H1 (cell line): ENCODE data around the gene POLE.

ENCODE experiments used
- CBX5 ChIP-seq: fragments of 300-800, 300-1000 bp; sonication (generic); IDR thresholded peaks from 2 replicates; pipeline ENCODE4 v1.7.1; 2016; ENCODE audit warnings: antibody characterized with exemption, low read length, low read depth
- CEBPB ChIP-seq: IDR thresholded peaks from 2 replicates; pipeline ENCODE4 v1.6.1; 2012; ENCODE audit warnings: low read depth, low read length
- CTCF ChIP-seq, 3 experiments: IDR thresholded peaks; 1 replicate in 2 of 3; 2 replicates in 1 of 3; pipeline versions ENCODE4 v1.5.1 to v1.6.1; 2011; ENCODE audit warnings: low read length in 3 of 3, mild to moderate bottlenecking in 3 of 3, inconsistent platforms in 2 of 3, low read depth in 1 of 3, moderate library complexity in 1 of 3; ENCODE audit not compliant: insufficient read depth in 1 of 3; ENCODE audit errors: control extremely low read depth in 1 of 3
- GTF2F1 ChIP-seq: IDR thresholded peaks from 2 replicates; pipeline ENCODE4 v1.6.1; 2012; ENCODE audit warnings: low read depth, low read length, improper control_type of control experiment, borderline replicate concordance
- JUND ChIP-seq: IDR thresholded peaks from 2 replicates; pipeline ENCODE4 v1.6.1; 2011; ENCODE audit warnings: mild to moderate bottlenecking, improper control_type of control experiment, low read length
- KDM5A ChIP-seq: fragments of 200-600 bp; IDR thresholded peaks from 2 replicates; pipeline ENCODE4 v1.7.1; 2012; ENCODE audit warnings: mild to moderate bottlenecking, low read length, inconsistent platforms, mixed read lengths
- POLR2A ChIP-seq, 2 experiments: IDR thresholded peaks; 1 replicate in 1 of 2; 2 replicates in 1 of 2; pipeline ENCODE4 v1.6.1; 2011; ENCODE audit warnings: low read depth in 2 of 2, low read length in 2 of 2, mild to moderate bottlenecking in 2 of 2; ENCODE audit errors: control extremely low read depth in 1 of 2
- SIN3A ChIP-seq, 2 experiments: IDR thresholded peaks in 1 of 2; conservative IDR thresholded peaks in 1 of 2; 2 replicates each; pipeline ENCODE4 v1.6.1; 2011 to 2012; ENCODE audit warnings: low read length in 2 of 2, improper control_type of control experiment in 1 of 2, low read depth in 1 of 2, mild to moderate bottlenecking in 1 of 2
- SP1 ChIP-seq: IDR thresholded peaks from 2 replicates; pipeline ENCODE4 v1.6.1; 2011; ENCODE audit warnings: low read depth, low read length
- TAF1 ChIP-seq: IDR thresholded peaks from 2 replicates; pipeline ENCODE4 v1.6.1; 2011; ENCODE audit warnings: mild to moderate bottlenecking, low read depth, low read length
- TAF7 ChIP-seq: optimal IDR thresholded peaks from 2 replicates; pipeline ENCODE3; 2011; ENCODE audit warnings: low read depth, mild to moderate bottlenecking, inconsistent platforms, low read length, moderate library complexity, borderline replicate concordance
- YY1 ChIP-seq: IDR thresholded peaks from 2 replicates; pipeline ENCODE4 v1.6.1; 2011; ENCODE audit warnings: low read depth, mild to moderate bottlenecking, low read length
- ZNF274 ChIP-seq: IDR thresholded peaks from 2 replicates; pipeline ENCODE4 v1.7.0; 2012; ENCODE audit warnings: low read length, borderline replicate concordance; ENCODE audit errors: extremely low read depth
- TF ChIP-seq, protein P1 (sequence below): IDR thresholded peaks from 2 replicates; pipeline ENCODE4 v1.6.1; 2012; ENCODE audit warnings: inconsistent platforms

- TF ChIP-seq CTCF (IDR thresholded peaks at IDR 0.05; ENCODE audit: control extremely low read depth in 1 of 3, insufficient read depth in 1 of 3, low read depth in 1 of 3, low read length in 3 of 3), result no peak
- no peak for TF ChIP-seq SIN3A (conservative IDR thresholded peaks at IDR 0.05 in 1 of 2, IDR thresholded peaks at IDR 0.05 in 1 of 2; ENCODE audit: low read depth in 1 of 2, low read length in 2 of 2)
- no peak for TF ChIP-seq POLR2A (IDR thresholded peaks at IDR 0.05; ENCODE audit: control extremely low read depth in 1 of 2, low read depth in 2 of 2, low read length in 2 of 2)
- TF ChIP-seq CEBPB, result no peak
- no peak for TF ChIP-seq TAF1
- no peak for TF ChIP-seq KDM5A
- TF ChIP-seq SP1, result no peak
- TF ChIP-seq YY1, result no peak
- TF ChIP-seq CBX5, result no peak
- TF ChIP-seq, protein P1, sequence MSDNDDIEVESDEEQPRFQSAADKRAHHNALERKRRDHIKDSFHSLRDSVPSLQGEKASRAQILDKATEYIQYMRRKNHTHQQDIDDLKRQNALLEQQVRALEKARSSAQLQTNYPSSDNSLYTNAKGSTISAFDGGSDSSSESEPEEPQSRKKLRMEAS, result no peak
- TF ChIP-seq GTF2F1, result no peak
- TF ChIP-seq TAF7, result no peak
- TF ChIP-seq ZNF274, result no peak
- TF ChIP-seq JUND, result no peak
These were observed 56.5 kb downstream of the POLE start for GRCh38 chr12:132630672-132631071.
